GM21717 (cell line): ENCODE measurements around the gene PDZD7.
"Not testable (repeated sequence)": the region's sequence is repeated elsewhere in the genome, so short reads cannot be mapped to it uniquely, and the experiment has no call there.

Experiments used
- ATAC-seq: cut with Tn5 transposase; IDR thresholded peaks from one replicate; pipeline ENCODE4 v1.9.1; 2021; ENCODE audit warnings: mild to moderate bottlenecking, moderate library complexity; ENCODE audit not compliant: unreplicated experiment

Gene PDZD7

DNA sequence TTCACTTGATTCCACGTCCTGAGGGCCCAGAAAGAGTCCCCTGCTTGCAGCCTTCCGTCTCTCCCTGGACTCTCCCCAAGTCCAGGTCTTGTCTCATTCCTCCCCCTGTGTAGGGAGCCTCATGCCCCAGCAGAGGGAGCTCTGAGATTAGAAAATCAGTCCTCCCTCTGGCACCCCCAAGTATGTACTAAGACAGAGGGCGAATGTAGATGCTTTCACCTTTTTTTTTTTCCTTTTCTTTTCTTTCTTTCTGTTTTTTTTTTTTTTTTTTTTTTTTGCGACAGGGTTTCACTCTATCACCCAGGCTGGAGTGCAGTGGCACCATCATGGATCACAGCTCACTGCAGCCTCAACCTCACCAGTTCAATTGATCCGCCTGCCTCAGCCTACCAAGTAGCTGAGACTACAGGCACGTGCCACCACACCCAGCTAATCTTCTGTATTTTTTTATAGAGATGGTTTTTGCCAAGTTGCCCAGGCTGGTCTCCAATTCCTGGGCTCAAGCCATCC lies 10.4 kb upstream of the PDZD7 start:
- ATAC-seq, result peak; percentile 46

DNA sequence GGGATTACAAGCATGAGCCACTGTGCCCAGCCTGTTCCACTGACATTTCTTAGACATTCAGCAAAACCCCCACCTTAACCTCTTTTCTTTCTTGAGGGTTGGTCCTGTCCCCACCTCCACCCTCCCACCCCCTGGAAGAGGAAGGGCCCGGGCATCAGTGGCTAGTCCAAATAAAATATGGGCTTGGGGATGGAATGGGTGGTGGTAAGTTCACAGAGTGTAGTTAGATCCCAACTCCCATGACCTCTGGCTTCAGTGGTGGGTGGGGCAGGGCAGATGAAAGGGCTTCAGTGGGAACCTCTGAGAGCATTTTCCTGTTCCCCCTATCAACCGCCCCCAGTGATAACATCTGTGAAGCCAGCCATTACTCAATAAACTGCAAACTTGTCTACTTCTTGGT lies 9.9 kb upstream of the PDZD7 start:
- no peak for ATAC-seq

DNA sequence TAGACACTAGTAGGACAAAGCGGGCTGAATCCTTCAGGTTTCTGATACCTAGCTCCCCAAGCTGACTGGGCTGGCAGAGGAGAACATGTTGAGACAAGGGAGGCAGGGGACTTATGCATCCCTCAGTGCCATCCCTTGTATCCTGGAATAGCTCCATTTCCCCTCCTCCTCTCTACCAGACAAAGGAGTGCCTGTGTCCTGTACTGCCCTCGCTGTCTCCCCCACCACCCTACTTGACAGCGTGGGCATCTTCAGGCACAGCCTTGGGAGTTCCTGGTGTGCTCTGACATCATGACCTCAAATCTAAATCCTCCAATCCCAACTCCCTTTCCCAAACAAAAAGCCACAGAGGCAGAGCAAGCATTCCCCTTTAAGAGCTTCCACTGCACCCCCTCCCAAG lies 9.1 kb upstream of the PDZD7 start:
- ATAC-seq, result no peak

DNA sequence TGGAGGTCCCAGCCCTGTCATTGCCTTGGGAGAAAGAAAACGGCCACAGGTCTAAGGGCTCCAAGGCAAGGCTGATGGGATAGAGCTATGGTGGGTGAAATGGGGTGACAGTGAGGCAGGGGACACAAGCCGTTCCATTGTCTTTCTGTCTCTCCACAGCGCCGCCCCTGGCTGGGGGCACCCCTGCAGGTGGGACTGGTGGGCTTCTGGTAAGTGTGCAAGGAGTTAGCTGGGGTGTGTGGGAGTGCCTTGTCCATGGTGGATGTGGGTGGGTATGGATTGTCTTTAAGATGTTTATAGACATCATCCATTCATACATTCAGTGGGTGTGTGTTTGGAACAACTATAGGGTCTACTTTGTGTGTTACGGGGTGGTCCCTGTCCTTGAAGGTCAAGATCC lies 7.6 kb upstream of the PDZD7 start:
- no peak for ATAC-seq

DNA sequence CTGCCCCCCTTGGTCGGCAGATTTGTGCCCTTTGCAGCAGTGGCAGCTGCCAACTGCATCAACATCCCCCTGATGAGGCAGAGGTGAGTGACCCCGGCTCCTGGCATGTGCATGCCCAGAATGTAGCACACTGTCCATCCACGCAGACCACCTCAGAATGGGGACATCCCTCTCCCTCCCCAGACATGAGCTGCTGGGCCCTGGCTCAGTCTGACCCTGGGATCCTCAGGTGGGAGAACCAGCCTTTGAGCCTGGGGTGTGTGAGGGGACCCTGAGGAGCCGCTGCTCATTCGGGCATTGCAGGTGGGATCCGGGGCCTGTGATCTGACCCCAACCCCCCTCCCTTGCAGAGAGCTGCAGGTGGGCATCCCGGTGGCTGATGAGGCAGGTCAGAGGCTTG lies 5.8 kb upstream of the PDZD7 start:
- ATAC-seq, result no peak

DNA sequence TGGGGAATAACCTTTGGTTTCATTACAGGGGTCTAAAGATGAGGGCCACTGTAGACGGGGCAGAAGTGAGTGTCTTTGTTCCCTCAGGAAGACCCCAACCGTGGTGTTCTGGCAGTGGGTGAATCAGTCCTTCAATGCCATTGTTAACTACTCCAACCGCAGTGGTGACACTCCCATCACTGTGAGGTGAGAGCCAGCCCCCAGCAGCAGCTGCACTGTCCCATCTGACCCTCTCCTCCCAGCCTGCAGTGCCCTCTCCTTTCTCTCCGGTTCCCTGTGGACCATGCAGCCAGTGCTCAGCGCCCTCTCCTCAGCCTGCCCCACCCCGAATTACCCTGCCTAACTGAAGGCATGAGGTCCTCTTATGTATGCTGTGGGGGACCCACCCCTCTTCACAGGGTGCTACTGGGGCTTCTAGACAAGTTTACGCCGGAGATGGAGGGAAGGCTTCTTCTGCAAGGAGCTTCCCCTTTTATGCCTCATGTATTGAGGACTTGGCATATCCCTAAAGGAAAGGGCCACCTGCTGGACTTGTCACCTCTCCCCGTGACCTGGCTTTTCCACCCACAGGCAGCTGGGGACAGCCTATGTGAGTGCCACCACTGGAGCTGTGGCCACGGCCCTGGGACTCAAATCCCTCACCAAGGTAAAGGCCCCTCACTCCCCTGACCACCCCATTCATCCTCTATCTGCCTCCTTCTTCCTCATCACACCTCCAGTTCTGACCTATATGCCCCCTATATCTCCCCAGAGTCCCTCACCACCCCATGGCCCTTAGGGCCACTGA lies 5.2 kb upstream of the PDZD7 start:
- no peak for ATAC-seq

DNA sequence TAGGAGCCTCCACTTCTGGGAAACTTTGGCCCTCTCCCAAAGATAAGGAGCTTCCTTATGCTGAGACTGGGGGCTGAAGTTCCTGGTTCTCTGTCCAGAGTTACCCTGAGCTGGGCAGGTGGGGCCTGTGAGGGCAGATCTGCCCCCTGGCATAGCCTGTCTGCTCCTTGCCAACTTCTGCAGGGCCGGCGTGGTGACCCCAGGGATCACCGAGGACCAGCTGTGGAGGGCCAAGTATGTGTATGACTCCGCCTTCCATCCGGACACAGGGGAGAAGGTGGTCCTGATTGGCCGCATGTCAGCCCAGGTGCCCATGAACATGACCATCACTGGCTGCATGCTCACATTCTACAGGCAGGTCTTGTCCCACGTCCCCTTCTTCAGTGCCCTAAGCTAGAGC lies 4.4 kb upstream of the PDZD7 start:
- no peak for ATAC-seq

DNA sequence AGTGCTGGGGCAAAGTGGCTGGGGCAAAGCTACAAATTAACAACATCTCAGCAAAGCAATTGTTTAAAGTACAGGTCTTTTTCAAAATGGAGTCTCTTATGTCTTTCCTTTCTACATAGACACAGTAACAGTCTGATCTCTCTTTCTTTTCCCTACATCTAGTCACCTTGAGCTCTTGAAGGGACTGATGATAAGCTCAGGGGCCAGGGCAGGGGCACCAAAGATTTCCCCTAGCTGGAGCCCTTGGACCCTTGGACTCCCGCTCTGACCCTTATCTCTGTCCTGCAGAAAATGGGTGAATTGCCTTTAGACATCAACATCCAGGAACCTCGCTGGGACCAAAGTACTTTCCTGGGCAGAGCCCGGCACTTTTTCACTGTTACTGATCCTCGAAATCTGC lies 3.5 kb upstream of the PDZD7 start:
- ATAC-seq, result not testable (repeated sequence)

DNA sequence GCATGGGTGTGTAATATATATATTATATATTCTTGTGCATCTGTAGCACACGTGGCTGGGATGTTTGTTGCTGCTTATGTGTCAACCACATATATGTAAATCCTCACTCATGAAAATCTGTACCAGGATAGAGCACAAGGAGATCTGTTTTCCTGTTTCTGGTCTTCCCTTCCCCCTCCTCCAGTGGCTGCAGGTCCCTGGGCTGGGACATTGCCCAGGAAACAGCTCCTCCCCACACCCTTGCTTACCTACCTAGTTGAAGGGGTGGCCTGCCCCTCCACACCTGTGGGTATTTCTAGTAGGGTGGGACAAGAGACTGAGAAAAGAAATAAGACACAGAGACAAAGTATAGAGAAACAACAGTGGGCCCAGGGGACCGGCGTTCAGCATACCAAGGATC lies 2.3 kb upstream of the PDZD7 start:
- ATAC-seq, result no peak

DNA sequence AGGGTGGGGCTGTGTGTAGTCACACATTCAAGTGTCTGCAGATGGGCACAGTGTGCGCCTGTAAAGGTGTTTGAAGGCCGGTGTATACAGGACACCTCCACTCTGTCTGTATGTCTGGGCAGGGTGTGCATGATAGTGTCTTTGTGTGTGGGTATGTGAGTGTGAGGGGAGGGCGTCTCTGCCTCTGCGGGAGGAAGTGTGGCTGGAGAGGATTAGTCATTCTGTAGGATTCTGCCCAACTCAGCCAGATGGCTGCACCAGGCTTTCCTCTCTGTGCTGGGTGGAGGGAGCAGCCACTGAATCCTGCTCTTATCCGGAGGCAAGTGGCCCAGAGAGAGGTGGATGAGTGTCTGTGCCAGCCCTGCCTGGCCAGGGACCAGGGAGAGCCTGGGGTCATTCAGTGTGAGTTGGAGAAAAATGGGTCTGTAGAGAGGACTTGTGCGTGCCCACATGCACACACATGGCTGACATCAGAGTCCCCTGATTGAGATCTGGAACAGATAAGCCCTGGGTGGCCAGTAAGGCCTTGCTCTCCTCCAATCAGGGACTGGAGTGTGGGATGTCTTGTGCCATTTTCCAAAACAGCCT lies 1.8 kb upstream of the PDZD7 start:
- no peak for ATAC-seq

DNA sequence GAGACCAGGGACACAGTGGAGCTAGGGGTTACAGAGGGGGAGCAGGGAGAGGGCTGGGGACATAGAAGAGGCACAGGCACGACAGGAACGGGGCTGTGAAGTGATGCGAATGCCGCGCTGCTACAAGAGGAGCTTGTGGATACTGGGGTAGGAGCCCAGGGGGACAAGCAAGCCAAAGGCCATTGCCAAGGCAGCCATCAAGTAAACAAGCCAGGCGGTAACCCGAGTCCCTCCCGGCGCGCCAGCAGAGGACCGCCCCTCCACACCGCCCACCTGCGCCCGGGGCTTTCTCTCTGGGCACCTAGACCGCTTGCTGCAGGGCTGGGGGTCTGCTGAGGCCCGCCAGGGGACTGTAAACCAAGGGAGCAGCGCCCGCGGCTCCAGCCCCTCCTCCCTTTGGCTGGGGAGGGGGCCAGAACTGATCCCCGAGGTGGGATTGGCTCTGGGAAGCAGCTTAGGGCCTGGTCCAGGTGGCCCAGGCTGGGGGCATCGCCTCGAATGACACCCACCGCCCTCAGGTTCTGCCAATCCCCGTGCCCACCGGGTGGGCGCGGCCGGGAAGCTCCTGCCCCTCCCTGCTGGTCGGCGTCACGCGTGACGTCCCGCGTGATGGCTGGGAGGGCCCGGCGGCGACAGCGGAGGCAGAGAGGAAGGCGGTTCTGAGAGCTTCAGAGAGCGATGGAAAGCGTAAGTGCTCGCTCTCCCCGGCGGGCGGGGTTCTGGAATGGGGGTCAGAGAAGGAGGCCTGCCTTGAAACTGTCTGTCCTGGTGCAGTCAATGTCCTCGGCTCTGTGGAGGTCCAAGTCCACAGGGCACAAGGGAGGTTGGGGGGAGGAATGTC lies 1.1 kb upstream of the PDZD7 start:
- no peak for ATAC-seq

DNA sequence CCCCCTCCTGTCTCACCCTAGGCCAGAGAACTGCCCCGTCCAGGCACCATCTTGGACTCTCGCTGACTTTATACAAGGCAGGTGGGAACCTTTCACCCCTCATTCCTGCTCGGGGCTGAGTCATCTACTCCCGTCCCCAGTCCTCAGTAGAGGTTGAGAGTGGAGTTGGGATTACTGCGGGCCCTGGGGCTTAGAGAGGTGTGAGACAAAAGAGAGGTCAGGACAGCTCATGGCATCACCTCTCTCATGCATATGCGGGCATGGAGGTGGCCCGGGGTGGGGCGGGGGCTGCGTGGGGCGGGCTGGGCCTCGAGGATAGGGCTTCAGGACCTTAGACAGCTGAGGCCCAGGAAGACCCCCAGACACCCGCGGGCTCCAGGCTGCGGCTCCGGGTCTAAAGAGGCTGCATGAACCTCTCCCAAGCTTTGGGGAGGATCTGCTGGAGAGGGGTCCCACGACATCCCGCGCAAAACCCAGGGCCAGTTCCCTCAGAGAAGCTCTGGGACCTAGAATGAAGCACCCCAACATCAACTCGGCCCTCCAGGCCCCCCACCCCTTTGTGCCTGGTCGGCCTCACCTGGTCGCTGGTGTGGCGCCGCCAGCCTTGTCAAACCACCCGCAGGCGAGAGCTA lies 317 bp downstream of the PDZD7 start:
- no peak for ATAC-seq

DNA sequence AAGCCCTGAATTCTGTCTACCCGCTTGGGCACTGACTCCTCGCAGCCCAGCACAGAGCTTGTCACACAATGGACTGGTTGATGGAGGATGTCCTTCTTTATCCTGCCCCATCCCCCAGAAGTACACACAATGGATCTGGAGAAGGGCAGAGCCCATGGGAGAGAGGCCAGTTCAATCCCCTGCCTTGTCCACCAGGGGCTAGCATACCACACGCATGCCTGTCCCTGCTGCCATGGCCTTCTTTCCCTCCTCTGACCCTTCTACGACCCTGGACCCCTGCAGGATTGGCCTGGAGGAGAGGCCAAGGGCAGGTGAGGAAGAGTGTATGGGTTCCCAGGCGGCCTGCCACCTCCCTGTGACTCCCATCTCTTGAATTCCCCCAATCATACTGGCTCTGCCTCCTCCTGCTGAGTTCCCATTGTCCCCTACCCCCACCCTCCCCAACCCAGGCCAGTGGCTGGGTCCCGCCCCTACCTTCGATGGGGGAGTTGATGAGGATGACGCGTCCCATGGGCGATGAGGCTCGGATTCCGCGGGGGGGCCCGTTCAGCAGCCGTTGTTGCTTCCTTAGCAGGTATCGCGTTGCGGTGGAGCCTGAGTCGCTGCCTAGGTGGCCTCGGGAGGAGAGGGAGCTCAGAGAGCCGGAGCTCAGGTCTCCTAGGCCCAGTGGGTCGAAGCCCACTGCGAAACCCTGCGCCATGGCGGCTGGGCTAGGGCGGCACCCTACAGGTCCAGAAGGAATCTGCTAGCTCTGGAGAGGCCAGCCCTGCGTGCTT lies 1.2 kb downstream of the PDZD7 start:
- ATAC-seq, result no peak

DNA sequence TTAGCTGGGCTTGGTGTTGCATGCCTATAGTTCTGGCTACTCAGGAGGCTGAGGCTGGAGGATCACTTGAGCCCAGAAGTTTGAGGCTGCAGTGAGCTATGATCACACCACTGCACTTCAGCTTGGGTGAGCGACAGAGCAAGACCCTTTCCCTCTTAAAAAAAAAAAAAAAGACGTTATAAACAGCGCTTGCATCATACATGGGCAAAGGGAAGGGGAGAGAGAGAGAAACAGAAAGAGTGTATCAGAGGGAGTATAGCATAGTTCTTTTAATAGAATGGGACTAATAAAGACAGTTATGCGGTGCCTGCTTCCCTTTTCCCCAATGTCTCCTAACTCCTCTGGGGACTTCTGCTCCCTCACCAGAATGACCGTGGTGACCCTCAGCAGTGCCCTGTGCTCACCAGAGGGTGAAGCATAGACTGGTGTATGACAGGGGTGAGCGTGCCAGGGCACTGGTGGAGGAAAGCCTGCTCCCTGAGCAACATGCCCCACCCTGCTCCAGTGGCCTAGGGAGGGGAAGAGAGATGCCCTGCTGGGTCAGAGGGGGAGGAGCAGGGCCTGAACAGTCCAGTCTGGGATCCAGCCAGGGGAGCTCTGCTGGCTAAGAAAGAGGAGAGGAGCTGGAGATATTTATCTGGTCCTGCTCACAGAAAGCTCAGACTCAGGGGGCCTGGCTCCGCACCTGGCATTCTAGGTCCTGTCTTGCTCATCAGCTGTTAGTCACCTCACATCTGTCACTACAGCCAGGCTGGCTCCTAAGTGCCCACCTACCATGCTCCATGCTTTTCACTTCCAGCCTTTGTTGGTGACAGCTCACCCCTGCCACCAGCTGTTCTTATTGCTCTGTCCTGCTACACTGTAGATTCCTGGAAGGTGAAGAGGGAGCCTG lies 2.2 kb downstream of the PDZD7 start:
- ATAC-seq, result no peak

DNA sequence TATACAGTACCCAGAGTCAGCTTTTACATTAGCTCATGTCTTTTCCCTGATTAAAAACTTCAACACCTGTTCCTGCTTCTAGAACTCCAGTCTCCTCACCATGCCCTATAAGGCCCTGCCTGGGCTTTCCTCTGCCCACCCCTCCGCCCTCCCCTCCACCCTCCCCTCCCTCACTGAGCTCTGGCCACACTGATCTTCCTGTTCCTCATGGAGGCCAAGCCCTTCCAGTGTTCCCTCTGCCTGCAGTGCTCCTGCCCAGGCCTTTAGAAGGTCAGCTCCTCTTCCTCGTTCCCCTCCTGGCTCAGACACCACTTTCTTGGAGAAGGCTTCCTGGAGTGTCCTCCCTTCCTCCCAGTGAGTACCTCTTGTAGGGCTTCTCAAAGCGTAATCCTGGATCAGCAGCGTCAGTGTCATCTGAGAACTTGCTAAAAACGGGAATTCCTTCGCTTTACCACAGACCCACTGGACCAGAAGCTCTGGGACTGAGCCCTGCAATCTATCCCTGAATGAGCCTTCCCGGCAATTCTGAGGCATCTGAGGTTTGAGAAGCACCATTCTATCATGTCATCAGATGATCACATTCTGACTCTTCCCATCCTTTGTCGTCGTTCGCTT lies 3.7 kb downstream of the PDZD7 start:
- ATAC-seq, result no peak

DNA sequence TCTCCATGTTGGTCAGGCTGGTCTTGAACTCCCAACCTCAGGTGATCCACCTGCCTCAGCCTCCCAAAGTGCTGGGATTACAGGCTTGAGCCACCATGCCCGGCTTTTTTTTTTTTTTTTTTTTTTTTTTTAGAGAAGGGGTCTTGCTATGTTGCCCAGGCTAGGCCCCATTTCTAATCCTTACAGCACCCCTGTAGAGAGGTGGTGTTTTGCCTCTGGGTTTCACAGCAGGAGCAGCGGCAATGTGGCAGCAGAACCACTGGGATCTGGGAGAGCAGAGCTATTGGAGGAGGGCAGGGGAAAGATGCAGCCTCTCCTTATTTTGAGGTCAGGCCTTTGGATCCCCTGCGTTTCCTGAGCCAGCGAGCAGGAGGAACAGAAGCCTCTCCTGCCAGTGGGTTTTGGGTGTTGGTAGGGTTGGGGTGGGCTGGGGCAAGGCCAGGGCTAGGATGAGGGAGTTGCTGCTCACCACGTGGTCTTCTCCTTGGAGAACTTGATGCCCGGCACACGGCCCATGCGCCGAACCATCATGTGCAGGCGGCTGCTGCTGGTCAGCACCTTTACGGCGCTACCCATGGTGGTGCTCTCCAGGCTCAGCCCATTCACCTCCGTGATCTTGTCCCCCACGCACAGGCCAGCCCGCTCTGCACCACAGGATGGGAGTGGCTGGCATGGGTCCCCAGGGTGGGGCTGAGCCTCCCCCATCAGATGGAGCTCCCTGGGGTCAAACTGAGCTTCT lies 7.8 kb downstream of the PDZD7 start:
- no peak for ATAC-seq

DNA sequence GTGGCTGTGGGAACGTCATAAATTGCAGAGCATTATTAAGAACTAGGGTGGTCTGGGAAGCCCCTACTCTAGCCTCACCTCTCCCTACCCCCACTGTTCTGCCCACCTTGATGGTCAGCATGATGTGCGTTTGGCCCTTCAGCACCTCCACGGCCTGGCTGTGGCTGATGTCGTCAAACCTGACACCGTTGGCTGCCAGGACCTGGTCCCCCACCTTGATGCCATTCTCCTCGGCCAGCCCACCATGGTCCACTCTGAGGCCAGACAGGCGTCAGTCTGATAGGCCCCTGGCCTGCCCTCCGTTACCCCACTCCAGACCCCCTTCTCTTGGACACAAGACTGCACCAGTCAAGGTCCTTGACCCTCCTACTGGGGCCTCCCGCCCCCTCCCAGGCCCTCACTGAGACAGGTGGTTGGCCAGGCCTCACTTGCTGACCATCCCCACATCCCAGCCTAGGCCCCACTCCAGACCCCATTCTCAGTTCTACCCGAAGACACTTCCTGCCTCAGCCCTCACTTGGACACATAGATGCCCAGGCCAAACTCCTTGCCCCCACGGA lies 9.2 kb downstream of the PDZD7 start:
- ATAC-seq, result no peak

DNA sequence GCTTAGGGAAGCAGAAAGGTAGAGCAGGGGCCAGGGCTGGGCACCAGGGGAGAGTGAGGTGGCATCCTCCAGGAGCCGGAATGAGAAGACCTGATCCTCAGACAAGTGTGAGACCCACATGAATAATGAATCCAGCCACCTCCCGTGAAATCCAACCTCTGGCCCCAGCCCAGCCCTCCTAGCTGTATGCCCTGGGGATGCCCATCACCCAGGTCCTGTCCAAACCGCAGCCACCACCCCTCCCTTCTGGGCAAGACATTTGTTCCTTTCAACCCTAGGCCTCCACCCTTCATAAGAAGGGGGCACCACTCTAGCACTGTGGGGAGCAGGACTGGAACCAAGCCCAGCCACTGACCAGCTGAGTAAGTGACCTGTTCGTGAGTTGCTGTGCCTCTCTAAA lies 9.7 kb downstream of the PDZD7 start:
- no peak for ATAC-seq
